MM.1S (cell line): Measurements from ENCODE around the gene ARHGAP25.

ENCODE experiments used
- EZH2 ChIP-seq: fragments of 300-600 bp; sonication (generic); optimal IDR thresholded peaks from 2 replicates; pipeline ENCODE3; 2017; ENCODE audit warnings: low read depth, mild to moderate bottlenecking, antibody characterized with exemption, low read length, mixed read lengths
- TF ChIP-seq, protein P1 (sequence below): fragments of 300-600 bp; sonication (generic); IDR thresholded peaks from 2 replicates; pipeline ENCODE4 v1.5.1; 2016; ENCODE audit warnings: antibody characterized with exemption, low read length, mixed read lengths

DNA sequence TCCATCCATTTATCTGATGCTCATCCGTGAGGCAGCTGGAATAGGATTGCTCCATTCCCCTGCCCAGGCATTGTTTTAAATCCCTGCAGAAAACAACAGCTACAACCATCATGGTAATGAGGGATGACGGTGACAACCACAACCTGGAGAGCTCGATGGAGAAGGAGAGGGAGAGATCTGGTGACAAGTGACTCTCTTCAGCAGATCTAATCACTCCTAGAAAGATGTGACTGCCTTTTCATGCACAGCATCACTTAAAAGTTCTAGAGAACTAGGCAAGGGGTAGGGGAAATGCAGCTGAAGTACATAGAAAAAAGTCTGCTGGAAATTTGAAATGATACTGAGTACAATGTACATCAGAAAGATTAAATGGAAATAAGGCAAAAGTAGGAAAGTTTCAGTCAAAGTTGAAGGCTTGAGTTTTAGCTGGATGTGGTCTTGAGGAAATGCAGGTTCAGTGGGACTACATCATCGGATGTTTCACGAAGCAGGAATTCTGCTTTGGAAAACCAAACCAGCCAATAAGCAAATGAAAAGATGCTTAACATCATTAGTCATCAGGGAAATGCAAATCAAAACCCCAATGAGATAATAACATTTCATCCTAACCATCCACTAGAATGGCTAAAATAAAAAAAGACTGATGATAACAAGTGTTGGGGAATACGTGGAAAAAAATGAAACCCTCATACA, 6.8 kb upstream of the ARHGAP25 start:
- no peak for TF ChIP-seq EZH2
- TF ChIP-seq, protein P1, sequence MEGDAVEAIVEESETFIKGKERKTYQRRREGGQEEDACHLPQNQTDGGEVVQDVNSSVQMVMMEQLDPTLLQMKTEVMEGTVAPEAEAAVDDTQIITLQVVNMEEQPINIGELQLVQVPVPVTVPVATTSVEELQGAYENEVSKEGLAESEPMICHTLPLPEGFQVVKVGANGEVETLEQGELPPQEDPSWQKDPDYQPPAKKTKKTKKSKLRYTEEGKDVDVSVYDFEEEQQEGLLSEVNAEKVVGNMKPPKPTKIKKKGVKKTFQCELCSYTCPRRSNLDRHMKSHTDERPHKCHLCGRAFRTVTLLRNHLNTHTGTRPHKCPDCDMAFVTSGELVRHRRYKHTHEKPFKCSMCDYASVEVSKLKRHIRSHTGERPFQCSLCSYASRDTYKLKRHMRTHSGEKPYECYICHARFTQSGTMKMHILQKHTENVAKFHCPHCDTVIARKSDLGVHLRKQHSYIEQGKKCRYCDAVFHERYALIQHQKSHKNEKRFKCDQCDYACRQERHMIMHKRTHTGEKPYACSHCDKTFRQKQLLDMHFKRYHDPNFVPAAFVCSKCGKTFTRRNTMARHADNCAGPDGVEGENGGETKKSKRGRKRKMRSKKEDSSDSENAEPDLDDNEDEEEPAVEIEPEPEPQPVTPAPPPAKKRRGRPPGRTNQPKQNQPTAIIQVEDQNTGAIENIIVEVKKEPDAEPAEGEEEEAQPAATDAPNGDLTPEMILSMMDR = no peak
